LNCaP clone FGC (cell line): ENCODE measurements around the gene PRKG1.

Source experiments
- DNase-seq: peaks from one replicate; pipeline ENCODE4 v3.0.0-alpha.2; 2011; ENCODE audit warnings: low read depth
- H3K4me3 ChIP-seq: 2 replicates; pipeline ENCODE4 v1.5.1; 2011; ENCODE audit warnings: mild to moderate bottlenecking, low read depth, low read length, control low read depth
- TF ChIP-seq, protein P1 (sequence below): IDR thresholded peaks from 2 replicates; pipeline ENCODE4 v1.5.1; 2012; ENCODE audit warnings: mild to moderate bottlenecking; ENCODE audit not compliant: control insufficient read depth, insufficient read depth; ENCODE audit errors: extremely low read depth

The PRKG1 gene

DNA sequence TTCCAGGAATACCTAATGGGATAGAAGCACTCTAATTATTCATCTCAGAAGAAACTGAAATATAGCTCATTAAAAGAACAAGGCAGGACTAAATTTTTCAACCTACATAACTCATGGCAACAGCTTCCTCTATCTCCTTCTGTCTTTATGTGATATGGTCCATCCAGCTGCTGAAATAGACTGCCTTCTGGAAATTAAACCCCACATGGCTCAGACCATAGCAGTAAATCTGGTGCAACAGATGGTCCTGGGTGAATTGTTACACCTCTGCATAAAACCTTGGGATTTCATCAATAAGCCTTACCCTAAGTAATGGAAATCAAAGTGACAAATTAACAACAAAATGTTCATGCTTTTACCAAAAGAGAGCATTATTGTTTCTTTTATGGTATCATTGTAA lies 830.7 kb downstream of the PRKG1 start:
- H3K4me3 ChIP-seq, result no peak overlapping the region
- no peak for DNase-seq
- TF ChIP-seq, protein P1, sequence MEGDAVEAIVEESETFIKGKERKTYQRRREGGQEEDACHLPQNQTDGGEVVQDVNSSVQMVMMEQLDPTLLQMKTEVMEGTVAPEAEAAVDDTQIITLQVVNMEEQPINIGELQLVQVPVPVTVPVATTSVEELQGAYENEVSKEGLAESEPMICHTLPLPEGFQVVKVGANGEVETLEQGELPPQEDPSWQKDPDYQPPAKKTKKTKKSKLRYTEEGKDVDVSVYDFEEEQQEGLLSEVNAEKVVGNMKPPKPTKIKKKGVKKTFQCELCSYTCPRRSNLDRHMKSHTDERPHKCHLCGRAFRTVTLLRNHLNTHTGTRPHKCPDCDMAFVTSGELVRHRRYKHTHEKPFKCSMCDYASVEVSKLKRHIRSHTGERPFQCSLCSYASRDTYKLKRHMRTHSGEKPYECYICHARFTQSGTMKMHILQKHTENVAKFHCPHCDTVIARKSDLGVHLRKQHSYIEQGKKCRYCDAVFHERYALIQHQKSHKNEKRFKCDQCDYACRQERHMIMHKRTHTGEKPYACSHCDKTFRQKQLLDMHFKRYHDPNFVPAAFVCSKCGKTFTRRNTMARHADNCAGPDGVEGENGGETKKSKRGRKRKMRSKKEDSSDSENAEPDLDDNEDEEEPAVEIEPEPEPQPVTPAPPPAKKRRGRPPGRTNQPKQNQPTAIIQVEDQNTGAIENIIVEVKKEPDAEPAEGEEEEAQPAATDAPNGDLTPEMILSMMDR, result no peak

DNA sequence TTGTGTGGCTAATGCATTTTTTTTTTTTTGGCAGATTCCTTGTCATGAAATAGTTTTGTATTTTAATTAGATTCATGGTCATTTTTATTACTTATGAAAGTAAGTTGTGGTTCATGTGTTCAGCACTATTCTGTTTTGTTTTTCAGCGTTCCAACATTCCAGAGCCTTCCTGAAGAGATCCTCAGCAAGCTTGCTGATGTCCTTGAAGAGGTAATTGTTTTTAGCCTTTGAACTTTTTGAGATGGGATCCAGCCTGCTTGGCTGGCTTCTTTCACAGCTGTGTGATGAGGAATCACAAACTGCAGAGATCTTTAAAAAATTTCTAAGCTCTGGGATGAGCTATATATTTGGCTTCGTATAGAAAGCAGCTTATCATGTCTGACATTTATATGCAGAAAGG lies 833.1 kb downstream of the PRKG1 start:
- TF ChIP-seq, protein P1, result no peak
- DNase-seq, result no peak
- no peak overlapping the region for H3K4me3 ChIP-seq

- TF ChIP-seq, protein P1, result no peak
- H3K4me3 ChIP-seq, result no peak overlapping the region
- DNase-seq, result no peak
Measured at GRCh38 chr10:51910189-51910588, 835.9 kb downstream of the PRKG1 start.

DNA sequence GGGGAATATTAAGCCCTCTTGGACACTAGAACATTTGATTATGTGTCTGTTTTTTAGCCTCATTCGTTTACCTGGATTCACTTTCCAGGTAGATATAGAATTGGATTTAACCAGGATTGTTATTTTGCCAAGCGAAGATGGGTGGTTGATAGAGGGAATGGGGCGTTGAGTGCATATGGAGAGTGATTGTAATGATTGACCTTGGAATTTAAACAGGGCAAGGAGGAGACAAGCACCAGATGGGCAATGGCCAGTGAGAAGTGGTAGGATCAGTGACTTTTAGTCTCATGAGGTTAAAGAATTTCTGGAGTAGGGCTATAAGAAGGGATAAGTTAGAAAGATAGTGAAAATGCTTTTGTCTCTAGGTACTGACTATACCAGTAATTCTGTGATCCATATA lies 836.3 kb downstream of the PRKG1 start:
- TF ChIP-seq, protein P1, result no peak
- no peak for DNase-seq
- no peak overlapping the region for H3K4me3 ChIP-seq

GRCh38 chr10:51911723-51912122 lies 837.4 kb downstream of the PRKG1 start:
- DNase-seq, result no peak

GRCh38 chr10:51915031-51915542 lies 840.8 kb downstream of the PRKG1 start:
- no peak for DNase-seq
- TF ChIP-seq, protein P1, result no peak
- H3K4me3 ChIP-seq, result no peak overlapping the region

More at GRCh38 chr10:51911723-51912122, 837.4 kb downstream of the PRKG1 start:
- no peak overlapping the region for H3K4me3 ChIP-seq
- TF ChIP-seq, protein P1, result no peak

DNA sequence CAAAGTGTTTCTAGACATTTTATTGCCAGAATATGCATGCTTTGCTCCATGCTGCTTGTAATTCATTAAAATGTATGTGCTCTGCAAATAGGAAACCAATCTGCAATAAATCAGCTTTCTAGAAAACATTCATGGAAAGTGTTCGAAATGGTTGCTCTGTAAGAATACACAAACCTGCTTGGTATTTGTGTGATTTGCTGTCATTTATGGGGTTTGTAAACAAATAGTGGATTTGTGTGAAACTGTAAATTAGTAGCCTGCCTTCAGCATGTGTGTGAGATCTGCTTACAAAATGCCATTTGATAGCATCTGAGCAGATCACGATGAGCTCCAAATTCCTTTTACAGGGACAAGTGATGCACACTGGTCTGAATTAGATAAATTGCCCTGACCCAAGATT lies 844.2 kb downstream of the PRKG1 start:
- H3K4me3 ChIP-seq, result no peak overlapping the region
- no peak for DNase-seq
- TF ChIP-seq, protein P1, result no peak
